ENCODE data around the gene POU2F2.
A peak's percentile ranks its signal among the peaks of the same experiment; 100 is the strongest.
"Not testable (repeated sequence)": the region's sequence is repeated elsewhere in the genome, so short reads cannot be mapped to it uniquely, and the experiment has no call there.

The POU2F2 gene

GRCh38 chr19:42124386-42124901, 7.8 kb downstream of the POU2F2 start:
- no peak for DNase-seq (ENCODE audit: low read depth)

GRCh38 chr19:42123765-42124164, 8.5 kb downstream of the POU2F2 start:
- DNase-seq (ENCODE audit: low read depth) = no peak

GRCh38 chr19:42122691-42123607, 9.3 kb downstream of the POU2F2 start:
- no peak for DNase-seq (ENCODE audit: low read depth)

- DNase-seq (ENCODE audit: low read depth) = peak; percentile 33
These were observed 10.6 kb downstream of the POU2F2 start for GRCh38 chr19:42121656-42122069.

GRCh38 chr19:42121036-42121621, 11.1 kb downstream of the POU2F2 start:
- DNase-seq (ENCODE audit: low read depth) = no peak

GRCh38 chr19:42120276-42120980, 11.8 kb downstream of the POU2F2 start:
- DNase-seq (ENCODE audit: low read depth) = no peak

- no peak for DNase-seq (ENCODE audit: low read depth)
These were observed 15.2 kb downstream of the POU2F2 start for GRCh38 chr19:42117076-42117475.

GRCh38 chr19:42116308-42117075, 15.8 kb downstream of the POU2F2 start:
- DNase-seq (ENCODE audit: low read depth) = no peak

- DNase-seq (ENCODE audit: low read depth) = no peak
These were observed 16.5 kb downstream of the POU2F2 start for GRCh38 chr19:42115705-42116104.

GRCh38 chr19:42115219-42115618, 17.0 kb downstream of the POU2F2 start:
- DNase-seq (ENCODE audit: low read depth) = no peak

- DNase-seq (ENCODE audit: low read depth) = no peak
These were observed 17.8 kb downstream of the POU2F2 start for GRCh38 chr19:42114412-42114811.

GRCh38 chr19:42113641-42114348, 18.5 kb downstream of the POU2F2 start:
- peak; percentile 71 for DNase-seq (ENCODE audit: low read depth)

- DNase-seq (ENCODE audit: low read depth) = no peak
These were observed 20.4 kb downstream of the POU2F2 start for GRCh38 chr19:42111811-42112210.

GRCh38 chr19:42111384-42111783, 20.9 kb downstream of the POU2F2 start:
- DNase-seq (ENCODE audit: low read depth) = no peak

GRCh38 chr19:42110658-42111057, 21.6 kb downstream of the POU2F2 start:
- DNase-seq (ENCODE audit: low read depth) = no peak

- no peak for DNase-seq (ENCODE audit: low read depth)
These were observed 22.4 kb downstream of the POU2F2 start for GRCh38 chr19:42109896-42110295.

GRCh38 chr19:42108527-42109389, 23.5 kb downstream of the POU2F2 start:
- peak; percentile 88 for DNase-seq (ENCODE audit: low read depth)

- no peak for DNase-seq (ENCODE audit: low read depth)
These were observed 26.9 kb downstream of the POU2F2 start for GRCh38 chr19:42105368-42105767.

GRCh38 chr19:42102877-42103276, 29.4 kb downstream of the POU2F2 start:
- no peak for DNase-seq (ENCODE audit: low read depth)

GRCh38 chr19:42100241-42100640, 32.0 kb downstream of the POU2F2 start:
- not testable (repeated sequence) for DNase-seq (ENCODE audit: low read depth)

All from fibroblast of the conjunctiva (primary cell).